K562 (cell line): ENCODE data around the gene ADD1. TPM values are rescaled to one million over a fixed set of nuclear protein-coding genes. Genes with fewer than 3 reads are reported as not detected.

ENCODE experiments used
- ATAC-seq: fragments of 200-7000 bp; cut with Tn5 transposase; 3 replicates; pipeline ENCODE4 v1.9.1; 2020; ENCODE audit warnings: moderate library complexity
- BruUV-seq: library from RNA; stranded (reverse); fragments of 400-500 nt; replicated peaks from 2 replicates; lab custom pipeline; 2021; lab: Mats Ljungman, UMichigan
- CTCF ChIA-PET: fragments of 300-600 bp; formaldehyde crosslinking; extraction: SDS; loops from one replicate; lab custom pipeline; 2021; ENCODE audit warnings: low intra/inter-chr PET ratio; lab: Yijun Ruan, JAX
- POLR2A ChIA-PET: fragments of 300-600, 350-650 bp; sonication (Branson Sonifier 250); formaldehyde crosslinking; extraction: SDS; loops from one replicate; lab custom pipeline; 2021; ENCODE audit warnings: antibody characterized with exemption, inconsistent platforms; lab: Yijun Ruan, JAX
- DNase-seq, 4 experiments: peaks; one replicate each; pipeline versions ENCODE4 v3.0.0 to v3.0.0-alpha.2; 2011 to 2018; ENCODE audit warnings: low spot score in 3 of 4, mixed read lengths in 3 of 4; ENCODE audit errors: extremely low read depth in 1 of 4
- FAIRE-seq: peaks from 2 replicates; lab custom pipeline; 2011; peaks lifted over from hg19 to GRCh38; lab: Jason Lieb, UNC
- H2AFZ ChIP-seq: 2 replicates; pipeline ENCODE4 v1.6.0; 2011; ENCODE audit warnings: low read depth, low read length, control low read depth, inconsistent platforms
- H3K27ac ChIP-seq: fragments of 200-600 bp; 3 replicates; pipeline ENCODE4 v1.8.0; 2011; ENCODE audit warnings: low read depth, mild to moderate bottlenecking, control low read depth, inconsistent platforms, low read length, moderate library complexity, mixed read lengths; ENCODE audit errors: extremely low read depth
- H3K27me3 ChIP-seq, 2 experiments: fragments of 300-600 bp in 1 of 2; 2 replicates in 1 of 2; 3 replicates in 1 of 2; pipeline versions ENCODE4 v1.6.0 to v1.8.0; 2011; ENCODE audit warnings: inconsistent platforms in 2 of 2, low read length in 2 of 2, mild to moderate bottlenecking in 1 of 2, mixed read lengths in 1 of 2, moderate library complexity in 1 of 2; ENCODE audit not compliant: control insufficient read depth in 2 of 2, insufficient read depth in 2 of 2
- H3K36me3 ChIP-seq: fragments of 300-600 bp; 3 replicates; pipeline ENCODE4 v1.8.0; 2011; ENCODE audit warnings: mild to moderate bottlenecking, low read length, inconsistent platforms; ENCODE audit not compliant: control insufficient read depth, insufficient read depth
- H3K4me1 ChIP-seq, 2 experiments: fragments of 200-600 bp in 1 of 2; replicated peaks in 1 of 2; 2 replicates in 1 of 2; 3 replicates in 1 of 2; pipeline versions ENCODE4 v1.5.1 to v1.8.0; 2011; ENCODE audit warnings: inconsistent platforms in 2 of 2, low read length in 2 of 2, mild to moderate bottlenecking in 1 of 2, mixed read lengths in 1 of 2, moderate library complexity in 1 of 2; ENCODE audit not compliant: control insufficient read depth in 2 of 2, insufficient read depth in 2 of 2
- H3K4me2 ChIP-seq: 2 replicates; pipeline ENCODE4 v1.6.1; 2011; ENCODE audit warnings: low read length, control low read depth, inconsistent platforms, mixed read lengths; ENCODE audit not compliant: insufficient read depth
- H3K4me3 ChIP-seq: fragments of 200-600 bp; sonication (generic), shearing (Covaris generic); 2 replicates; pipeline ENCODE4 v1.5.1; 2016; ENCODE audit warnings: control low read depth, inconsistent platforms
- H3K79me2 ChIP-seq: fragments of 200-600 bp; 3 replicates; pipeline ENCODE4 v1.8.0; 2011; ENCODE audit warnings: low read length, inconsistent platforms; ENCODE audit not compliant: control insufficient read depth, insufficient read depth
- H3K9ac ChIP-seq, 2 experiments: 2 replicates each; pipeline versions ENCODE4 v1.6.0 to v1.6.1; 2011; ENCODE audit warnings: low read depth in 2 of 2, low read length in 2 of 2, control low read depth in 1 of 2, inconsistent platforms in 1 of 2, mild to moderate bottlenecking in 1 of 2, mixed read lengths in 1 of 2; ENCODE audit not compliant: insufficient read depth in 1 of 2
- H3K9me1 ChIP-seq: one replicate; pipeline ENCODE4 v1.6.0; 2011; ENCODE audit warnings: inconsistent platforms, mild to moderate bottlenecking, low read length, moderate library complexity; ENCODE audit not compliant: control insufficient read depth, insufficient read depth
- H3K9me3 ChIP-seq: replicated peaks from 2 replicates; pipeline ENCODE4 v1.5.1; 2011; ENCODE audit warnings: low read depth, low read length, inconsistent platforms; ENCODE audit not compliant: control insufficient read depth, insufficient read depth
- H4K20me1 ChIP-seq: replicated peaks from 2 replicates; pipeline ENCODE4 v1.6.1; 2011; ENCODE audit warnings: low read length, inconsistent platforms, mixed read lengths; ENCODE audit not compliant: control insufficient read depth, insufficient read depth
- CREB5 ChIP-seq: fragments of 250-450 bp; sonication (Bioruptor Pico); IDR thresholded peaks from 2 replicates; pipeline ENCODE4 v1.5.0; 2020; ENCODE audit warnings: mild to moderate bottlenecking
- ERF ChIP-seq: fragments of 450-650 bp; formaldehyde crosslinking; IDR thresholded peaks from 2 replicates; pipeline ENCODE4 v1.4.0; 2020; ENCODE audit warnings: mild to moderate bottlenecking, mixed read lengths
- POLR2G ChIP-seq: fragments of 200-400 bp; formaldehyde crosslinking; IDR thresholded peaks from 2 replicates; pipeline ENCODE4 v1.6.1; 2017; ENCODE audit warnings: low read depth, mild to moderate bottlenecking, antibody characterized with exemption, low read length, moderate library complexity
- ZNF280A ChIP-seq: fragments of 450-650 bp; IDR thresholded peaks from 2 replicates; pipeline ENCODE4 v1.6.1; 2018; ENCODE audit warnings: mild to moderate bottlenecking, low read depth; ENCODE audit not compliant: partially characterized antibody
- ZNF41 ChIP-seq: fragments of 250-450 bp; sonication (Bioruptor Pico); conservative IDR thresholded peaks from 2 replicates; pipeline ENCODE4 v1.4.0; 2020; ENCODE audit warnings: mild to moderate bottlenecking
- ZNF449 ChIP-seq: fragments of 250-450 bp; sonication (Bioruptor Pico); IDR thresholded peaks from 2 replicates; pipeline ENCODE4 v1.8.0; 2022; ENCODE audit warnings: moderate library complexity, mild to moderate bottlenecking, inconsistent platforms
- ZNF639 ChIP-seq, 2 experiments: fragments of 200-800 bp in 1 of 2; sonication (Bioruptor generic) in 1 of 2; sonication (generic) in 1 of 2; formaldehyde crosslinking in 1 of 2; IDR thresholded peaks in 1 of 2; conservative IDR thresholded peaks in 1 of 2; 2 replicates each; pipeline versions ENCODE4 v1.5.0 to v1.6.1; 2016 to 2020; ENCODE audit warnings: missing compliant biosample characterization in 1 of 2, missing genetic modification characterization in 1 of 2, missing genetic modification reagents in 1 of 2
- ZNF778 ChIP-seq: fragments of 450-650 bp; formaldehyde crosslinking; IDR thresholded peaks from 2 replicates; pipeline ENCODE4 v1.4.0; 2020; ENCODE audit warnings: mild to moderate bottlenecking, moderate library complexity
- WGBS: fragments of 100-300 bp; shearing (Covaris generic); methylation state at CpG from one replicate; pipeline ENCODE4 v1.1.6; 2016; ENCODE audit warnings: low coverage, mixed read lengths; ENCODE audit not compliant: insufficient coverage; ENCODE audit errors: missing lambda C conversion rate; 5-methylcytosine and 5-hydroxymethylcytosine counted together
- in situ Hi-C: fragments of 300-500 bp; cut with MboI; formaldehyde crosslinking; loops from 4 replicates; pipeline ENCODE4 v1.15.0; 2018; ENCODE audit warnings: inconsistent platforms, mixed read lengths
- intact Hi-C: fragments of 100-400 bp; cut with micrococcal nuclease; formaldehyde crosslinking; loops from 2 replicates; pipeline ENCODE4 v1.14.2; 2022
- polyA plus RNA-seq, 8 experiments: library from polyadenylated mRNA; depleted of rRNA in 4 of 8; stranded (reverse) in 5 of 8; unstranded in 3 of 8; fragments of >200 nt; fragmentation: Nextera tagmentation in 2 of 8; fragmentation: Illumina TruSeq in 1 of 8; extraction: Ambion mirVana in 2 of 8; extraction: Trizol in 1 of 8; gene quantifications; 2 replicates each; pipeline versions ENCODE4 v1.2.1 to v1.2.3, GENCODE V29; 2011 to 2014; ENCODE audit warnings: inconsistent platforms in 1 of 8, missing spikeins in 1 of 8
- total RNA-seq, 7 experiments: library from RNA; depleted of rRNA in 6 of 7; stranded (reverse); fragments of >200 nt in 6 of 7; fragmentation: Illumina TruSeq in 2 of 7; extraction: Trizol in 2 of 7; gene quantifications; 2 replicates each; pipeline versions ENCODE4 v1.2.1 to v1.2.3, GENCODE V29; 2011 to 2021; ENCODE audit warnings: low replicate concordance in 1 of 7
- TF ChIP-seq, protein P1 (sequence below): sonication (generic); formaldehyde crosslinking; IDR thresholded peaks from 2 replicates; pipeline ENCODE4 v1.8.0; 2023; ENCODE audit warnings: mild to moderate bottlenecking, missing genetic modification reagents
- TF ChIP-seq, protein P2 (sequence below): sonication (generic); formaldehyde crosslinking; IDR thresholded peaks from 2 replicates; pipeline ENCODE4 v1.8.1; 2023; ENCODE audit warnings: mild to moderate bottlenecking, missing genetic modification reagents

Gene ADD1
- total and polyA plus RNA-seq, 9 of the 15 experiments (the other 6 are each of a cell fraction or from before 2014, with no cell fraction given) = 17.5 to 153 (median 74.0) TPM

DNA sequence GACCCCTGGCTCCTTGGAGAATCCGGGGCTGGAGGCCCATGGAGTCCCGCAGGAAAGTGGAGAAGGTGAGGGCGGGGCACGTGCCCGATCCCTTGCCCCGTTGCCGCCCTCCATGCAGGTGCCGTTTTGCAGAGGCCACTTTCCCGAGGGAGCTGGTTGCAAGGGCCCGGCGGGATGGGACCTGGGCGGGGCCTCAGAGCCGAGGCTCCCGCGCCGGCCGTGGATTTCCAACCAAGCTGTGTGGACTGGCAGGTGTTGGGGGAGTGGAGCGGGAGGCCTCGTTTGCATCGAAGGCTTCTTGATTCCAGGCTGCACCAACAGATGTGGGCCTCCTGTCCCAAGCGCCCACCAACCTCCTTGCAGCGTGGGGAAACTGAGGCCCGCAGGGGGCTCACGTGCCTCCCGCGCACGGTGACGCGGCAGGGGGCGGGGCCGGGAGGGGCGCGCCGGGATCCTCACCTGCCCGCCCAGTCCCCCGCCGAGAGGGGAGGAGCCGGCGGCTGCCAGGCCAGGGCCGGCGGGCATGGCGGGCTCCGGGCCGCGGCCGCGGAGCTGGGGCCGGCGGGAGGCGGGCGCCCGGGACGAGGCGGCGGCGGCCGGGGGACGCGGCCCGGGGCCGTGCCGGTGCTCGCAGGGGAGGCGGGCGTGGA, 25.8 kb upstream of the ADD1 start:
- Histone ChIP-seq H3K4me2 (no peak overlapping the region), H3K9me3 (no peaks in the 10 kb centered on the region), H3K79me2 (no peaks in the 10 kb centered on the region), H3K4me1 (peaks cover 0 to 14% of the 10 kb centered on the region in 2 experiments; a peak in 1 of 5 replicates), H3K27ac (no peak overlapping the region), H4K20me1 (peaks cover 5% of the 10 kb centered on the region; the same call in 1 of the 2 replicates), H3K4me3 (no peak overlapping the region), H3K36me3 (no peaks in the 10 kb centered on the region), H2AFZ (no peak overlapping the region), H3K9ac (no peak overlapping the region), H3K27me3 (no peaks in the 10 kb centered on the region), H3K9me1 (peaks cover 3% of the 10 kb centered on the region)
- intact Hi-C loops = no loop called here
- BruUV-seq = no TSS peak
- WGBS = 86% methylated on average over 12 of the region's 65 CpGs
- in situ Hi-C loops = no loop called here
- ATAC-seq (no peak), DNase-seq (no peak), FAIRE-seq (no peak)
- CTCF ChIA-PET = no interaction called here
- POLR2A ChIA-PET = interaction anchor here (0.6 kb wide), 1 partner anchor 13 kb away, joined by 3 read pairs; no protein-coding TSS in a partner anchor
- TF ChIP-seq ZNF280A (no peak), POLR2G (peak; percentile 17; the same call in 1 of the 2 replicates), ZNF639 (CRISPR knock-in tag; conservative IDR thresholded peaks at IDR 0.05 in 1 of 2, IDR thresholded peaks at IDR 0.05 in 1 of 2) (no peak), ZNF449 (CRISPR knock-in tag) (no peak), ZNF41 (CRISPR knock-in tag) (no peak), CREB5 (no peak), ZNF778 (no peak), ERF (CRISPR knock-in tag) (no peak)
- TF ChIP-seq, protein P1, sequence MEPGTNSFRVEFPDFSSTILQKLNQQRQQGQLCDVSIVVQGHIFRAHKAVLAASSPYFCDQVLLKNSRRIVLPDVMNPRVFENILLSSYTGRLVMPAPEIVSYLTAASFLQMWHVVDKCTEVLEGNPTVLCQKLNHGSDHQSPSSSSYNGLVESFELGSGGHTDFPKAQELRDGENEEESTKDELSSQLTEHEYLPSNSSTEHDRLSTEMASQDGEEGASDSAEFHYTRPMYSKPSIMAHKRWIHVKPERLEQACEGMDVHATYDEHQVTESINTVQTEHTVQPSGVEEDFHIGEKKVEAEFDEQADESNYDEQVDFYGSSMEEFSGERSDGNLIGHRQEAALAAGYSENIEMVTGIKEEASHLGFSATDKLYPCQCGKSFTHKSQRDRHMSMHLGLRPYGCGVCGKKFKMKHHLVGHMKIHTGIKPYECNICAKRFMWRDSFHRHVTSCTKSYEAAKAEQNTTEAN (CRISPR knock-in tag) = no peak
- TF ChIP-seq, protein P2, sequence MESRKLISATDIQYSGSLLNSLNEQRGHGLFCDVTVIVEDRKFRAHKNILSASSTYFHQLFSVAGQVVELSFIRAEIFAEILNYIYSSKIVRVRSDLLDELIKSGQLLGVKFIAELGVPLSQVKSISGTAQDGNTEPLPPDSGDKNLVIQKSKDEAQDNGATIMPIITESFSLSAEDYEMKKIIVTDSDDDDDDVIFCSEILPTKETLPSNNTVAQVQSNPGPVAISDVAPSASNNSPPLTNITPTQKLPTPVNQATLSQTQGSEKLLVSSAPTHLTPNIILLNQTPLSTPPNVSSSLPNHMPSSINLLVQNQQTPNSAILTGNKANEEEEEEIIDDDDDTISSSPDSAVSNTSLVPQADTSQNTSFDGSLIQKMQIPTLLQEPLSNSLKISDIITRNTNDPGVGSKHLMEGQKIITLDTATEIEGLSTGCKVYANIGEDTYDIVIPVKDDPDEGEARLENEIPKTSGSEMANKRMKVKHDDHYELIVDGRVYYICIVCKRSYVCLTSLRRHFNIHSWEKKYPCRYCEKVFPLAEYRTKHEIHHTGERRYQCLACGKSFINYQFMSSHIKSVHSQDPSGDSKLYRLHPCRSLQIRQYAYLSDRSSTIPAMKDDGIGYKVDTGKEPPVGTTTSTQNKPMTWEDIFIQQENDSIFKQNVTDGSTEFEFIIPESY (CRISPR knock-in tag) = 0 out of 2 replicates have a peak, but pooled peaks have one; percentile 23
